Measurements from ENCODE around the gene POU6F2.
"Not testable (repeated sequence)": the region's sequence is repeated elsewhere in the genome, so short reads cannot be mapped to it uniquely, and the experiment has no call there.

The POU6F2 gene

GRCh38 chr7:39187130-39187529 is 209.4 kb downstream of the POU6F2 start:
- DNase-seq (ENCODE audit: low read depth), result no peak

DNA sequence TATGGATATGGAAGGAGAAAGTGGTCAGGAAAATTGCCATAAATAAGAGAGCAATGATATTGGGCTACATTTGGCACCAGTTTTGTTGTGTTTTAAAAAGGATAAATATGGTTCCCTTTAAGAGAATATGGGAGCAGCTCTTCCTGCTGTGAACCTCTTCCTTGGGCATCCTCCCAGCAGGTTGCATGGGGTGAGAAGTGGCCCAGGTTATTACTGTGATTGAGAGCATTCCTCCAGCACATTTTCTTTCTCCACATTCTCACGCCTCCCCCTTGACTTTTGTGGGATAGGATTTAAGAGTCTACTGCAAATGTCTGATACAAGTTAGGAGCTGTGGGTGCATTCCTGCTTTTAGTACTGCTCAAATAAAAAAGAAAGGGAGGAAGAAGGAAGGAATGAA is 214.8 kb downstream of the POU6F2 start:
- DNase-seq (ENCODE audit: low read depth), result no peak

DNA sequence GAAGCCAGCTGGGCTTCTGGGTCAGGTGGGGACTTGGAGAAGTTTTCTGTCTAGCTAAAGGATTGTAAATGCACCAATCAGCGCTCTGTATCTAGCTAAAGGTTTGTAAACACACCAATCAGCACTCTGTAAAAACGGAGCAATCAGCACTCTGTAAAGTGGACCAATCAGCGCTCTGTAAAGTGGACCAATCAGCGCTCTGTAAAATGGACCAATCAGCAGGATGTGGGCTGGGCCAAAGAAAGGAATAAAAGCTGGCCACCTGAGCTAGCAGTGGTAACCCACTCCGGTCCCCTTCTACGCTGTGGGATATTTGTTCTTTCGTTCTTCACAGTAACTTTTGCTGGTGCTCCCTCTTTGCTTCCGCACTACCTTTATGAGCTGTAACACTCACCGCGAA is 216.7 kb downstream of the POU6F2 start:
- not testable (repeated sequence) for DNase-seq (ENCODE audit: low read depth)

GRCh38 chr7:39195967-39196366 is 218.3 kb downstream of the POU6F2 start:
- no peak for DNase-seq (ENCODE audit: low read depth)

DNA sequence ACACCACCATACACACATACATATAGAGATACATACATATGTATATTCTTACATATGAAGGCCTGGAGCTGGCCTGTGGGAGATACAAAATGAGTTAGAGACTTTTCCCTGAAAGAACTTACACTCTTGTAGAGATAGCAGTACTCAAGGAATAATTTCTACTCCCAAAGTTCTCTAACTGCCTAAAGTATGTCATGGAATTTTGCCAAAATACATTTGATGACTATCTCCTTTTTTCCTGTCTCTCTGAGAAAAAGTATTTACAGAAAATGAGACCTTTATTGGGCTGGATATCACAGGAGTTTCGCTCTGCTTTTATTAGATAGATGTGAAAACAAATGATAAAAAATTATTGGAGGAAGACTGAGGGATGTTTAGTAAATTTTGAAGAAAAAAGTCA is 220.1 kb downstream of the POU6F2 start:
- no peak for DNase-seq (ENCODE audit: low read depth)

- no peak for DNase-seq (ENCODE audit: low read depth)
Observed at GRCh38 chr7:39198556-39198955, 220.8 kb downstream of the POU6F2 start.

DNA sequence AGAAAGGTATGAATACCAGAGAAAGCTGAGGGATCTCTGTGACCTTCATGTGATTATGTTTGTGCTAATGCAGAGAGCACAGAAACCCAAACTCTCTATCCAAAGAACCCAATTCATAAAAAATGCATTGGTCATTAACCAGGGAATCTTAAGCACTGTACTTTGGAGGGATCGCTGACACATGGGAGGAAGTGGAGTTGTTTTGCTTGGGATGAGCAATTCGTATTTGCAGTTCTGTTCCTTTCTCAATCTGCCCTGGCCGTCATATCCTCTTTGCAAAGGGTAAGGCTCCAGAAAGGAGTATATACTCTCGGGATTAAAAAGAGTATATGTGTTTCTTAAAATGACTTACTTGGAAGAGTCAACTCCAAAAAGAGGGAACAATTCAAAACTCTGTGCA is 221.3 kb downstream of the POU6F2 start:
- DNase-seq (ENCODE audit: low read depth), result no peak

- DNase-seq (ENCODE audit: low read depth), result no peak
Observed at GRCh38 chr7:39199951-39200350, 222.2 kb downstream of the POU6F2 start.

DNA sequence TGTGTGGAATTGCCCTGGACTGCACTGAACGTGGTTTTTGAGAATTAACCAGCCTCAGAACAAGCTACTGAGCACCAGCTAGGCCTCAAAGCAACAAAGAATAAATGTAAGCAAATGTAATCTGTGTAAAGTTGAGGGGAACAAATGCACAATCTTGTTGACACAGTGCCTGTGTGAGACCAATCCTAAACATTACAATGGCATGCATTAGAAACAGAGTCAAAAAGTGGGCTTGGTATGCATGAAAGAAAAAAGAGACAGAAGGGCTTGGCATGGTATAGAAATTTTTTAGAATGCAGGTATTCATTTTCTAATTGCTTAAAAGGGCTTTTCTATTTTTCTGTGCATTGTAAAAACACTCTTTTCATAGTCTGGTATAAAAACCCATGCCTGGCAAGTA is 224.3 kb downstream of the POU6F2 start:
- no peak for DNase-seq (ENCODE audit: low read depth)

- no peak for DNase-seq (ENCODE audit: low read depth)
Observed at GRCh38 chr7:39210362-39210761, 232.7 kb downstream of the POU6F2 start.

GRCh38 chr7:39211581-39211980 is 233.9 kb downstream of the POU6F2 start:
- DNase-seq (ENCODE audit: low read depth), result no peak

DNA sequence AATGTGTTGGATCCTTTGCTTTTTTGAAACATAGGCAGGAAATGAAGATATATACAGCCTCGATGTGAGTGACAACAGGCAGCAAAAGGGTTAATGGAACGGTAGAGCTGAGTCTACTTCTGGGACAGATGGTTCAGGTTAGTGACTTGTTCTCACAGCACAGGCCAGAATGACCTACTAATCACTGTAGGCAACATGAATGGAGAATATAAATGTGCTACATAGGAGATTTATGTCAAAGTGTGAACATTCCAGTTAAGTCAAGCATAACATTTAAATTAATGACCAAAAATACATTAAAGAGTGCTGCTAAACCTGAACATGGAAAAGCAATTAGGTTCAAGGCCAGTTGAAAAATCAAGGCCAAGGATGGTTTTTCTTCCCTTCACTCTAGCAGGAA is 235.2 kb downstream of the POU6F2 start:
- no peak for DNase-seq (ENCODE audit: low read depth)

DNA sequence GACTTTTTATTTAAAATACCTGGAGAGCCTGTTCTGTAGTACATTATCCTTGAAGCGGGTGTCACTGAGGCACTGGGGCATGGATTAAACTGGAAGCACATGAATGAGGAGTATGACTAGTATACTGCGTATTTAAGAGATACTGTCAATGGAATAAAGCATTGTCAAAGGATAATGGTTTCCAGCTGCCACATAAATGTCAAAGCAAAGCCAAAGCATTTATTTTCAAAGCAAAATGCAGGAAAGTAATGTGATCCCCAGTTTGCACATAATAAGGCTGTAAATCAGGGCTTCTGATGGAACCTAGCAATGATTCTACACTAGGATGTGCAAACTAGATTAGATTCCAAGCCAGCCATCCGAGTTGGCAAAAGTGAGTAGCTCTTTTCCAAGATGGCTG is 240.1 kb downstream of the POU6F2 start:
- no peak for DNase-seq (ENCODE audit: low read depth)

- DNase-seq (ENCODE audit: low read depth), result no peak
Observed at GRCh38 chr7:39219869-39220268, 242.2 kb downstream of the POU6F2 start.

- no peak for DNase-seq (ENCODE audit: low read depth)
Observed at GRCh38 chr7:39221901-39222300, 244.2 kb downstream of the POU6F2 start.

DNA sequence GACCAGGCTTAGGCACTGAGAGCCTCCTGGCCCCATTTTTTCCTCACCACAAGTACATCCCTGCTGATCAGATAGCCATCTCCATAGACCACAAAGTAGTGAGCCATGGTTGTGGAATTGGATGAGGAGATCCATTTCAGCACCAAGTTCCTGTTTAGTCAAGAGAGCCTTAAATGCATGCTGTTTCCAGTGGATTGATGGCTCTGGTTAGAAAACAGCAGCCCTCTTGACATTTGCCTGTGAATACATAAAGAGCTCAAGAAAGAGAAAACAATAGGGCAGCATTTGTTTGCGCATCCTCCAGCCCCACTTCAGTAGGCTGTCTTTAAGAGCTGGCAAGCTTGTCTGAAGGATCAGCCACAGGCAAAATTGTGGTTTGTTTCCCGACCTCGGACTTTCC is 251.2 kb downstream of the POU6F2 start:
- DNase-seq (ENCODE audit: low read depth), result peak; percentile 2

DNA sequence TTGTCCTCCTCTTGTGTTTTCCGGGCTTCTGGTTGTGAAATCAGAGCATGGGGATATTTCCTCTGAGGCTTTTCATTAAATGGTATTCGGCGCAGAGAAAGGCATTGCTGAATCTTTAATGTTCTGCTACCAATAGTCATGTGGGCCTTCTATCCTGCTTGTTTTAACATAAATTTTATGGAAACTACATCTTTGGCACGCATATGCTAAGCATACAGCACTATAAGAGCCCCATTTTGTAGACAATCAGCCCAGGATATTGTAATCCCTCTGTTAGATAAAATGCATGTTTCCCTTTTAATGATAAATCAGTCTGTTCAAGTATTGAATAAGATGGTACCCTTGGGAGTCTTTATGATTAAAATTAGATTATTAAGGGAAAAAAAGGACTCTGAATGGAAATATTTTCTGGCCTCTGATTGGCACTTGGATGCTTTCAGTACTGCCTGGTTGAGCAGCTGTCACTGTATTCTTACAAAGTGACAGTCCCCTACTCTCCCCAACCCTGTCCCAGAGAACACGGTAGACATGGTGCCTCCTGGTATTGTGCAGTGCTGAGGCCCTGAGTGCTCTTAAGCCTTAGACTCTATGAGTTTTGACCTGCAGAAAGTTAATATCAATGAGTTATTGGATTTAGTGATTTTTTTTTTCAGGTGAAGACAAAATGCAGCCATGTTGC is 256.3 kb downstream of the POU6F2 start:
- DNase-seq (ENCODE audit: low read depth), result no peak

DNA sequence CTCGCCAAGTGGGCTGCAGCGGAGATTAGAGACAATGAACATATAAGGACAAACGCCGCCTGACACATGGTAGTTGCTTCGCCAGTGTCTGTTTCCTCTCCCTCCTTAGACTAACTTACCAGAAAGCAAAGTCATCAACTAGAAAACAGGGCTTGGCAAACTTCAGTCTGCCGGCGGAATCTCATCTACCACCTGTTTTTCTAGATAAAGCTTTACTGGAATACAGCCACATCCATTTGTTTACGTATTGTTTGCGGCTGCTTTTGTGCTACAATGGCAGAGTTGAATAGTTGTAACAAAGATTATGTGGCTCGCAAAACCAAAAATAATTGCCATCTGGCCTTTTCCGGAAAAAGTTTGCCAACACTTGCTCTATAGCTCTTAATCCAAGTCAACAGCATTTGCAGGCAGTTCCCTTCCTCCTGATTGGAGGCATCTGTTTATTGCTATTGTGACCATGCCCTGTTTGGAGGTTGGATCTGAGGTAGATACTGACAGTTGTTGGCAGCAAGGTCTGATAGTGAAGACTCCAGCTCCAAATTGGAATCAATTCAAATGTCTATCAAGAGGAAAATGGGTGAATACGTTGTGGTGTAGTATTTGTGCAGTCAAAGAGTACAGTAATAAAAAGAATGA is 260.6 kb downstream of the POU6F2 start:
- DNase-seq (ENCODE audit: low read depth), result no peak

DNA sequence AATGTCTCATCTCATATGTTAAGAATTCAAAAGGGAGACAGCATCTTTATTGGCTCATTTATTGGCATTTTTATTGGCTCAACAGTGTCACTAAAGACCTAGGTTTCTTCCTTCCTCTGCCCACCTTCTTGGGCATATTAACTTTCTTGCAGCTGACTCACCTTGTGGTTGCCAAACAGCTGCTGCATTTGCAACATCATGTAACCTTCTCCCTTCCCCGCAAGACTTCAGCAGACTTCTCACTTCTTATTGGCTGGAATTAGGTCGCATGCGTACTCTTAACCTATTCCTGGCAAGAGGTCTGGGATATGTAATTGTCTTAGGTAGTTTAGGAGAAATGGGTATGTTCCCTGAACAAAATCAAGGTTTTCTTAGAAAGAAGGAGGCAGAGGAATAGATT is 263.2 kb downstream of the POU6F2 start:
- no peak for DNase-seq (ENCODE audit: low read depth)

DNA sequence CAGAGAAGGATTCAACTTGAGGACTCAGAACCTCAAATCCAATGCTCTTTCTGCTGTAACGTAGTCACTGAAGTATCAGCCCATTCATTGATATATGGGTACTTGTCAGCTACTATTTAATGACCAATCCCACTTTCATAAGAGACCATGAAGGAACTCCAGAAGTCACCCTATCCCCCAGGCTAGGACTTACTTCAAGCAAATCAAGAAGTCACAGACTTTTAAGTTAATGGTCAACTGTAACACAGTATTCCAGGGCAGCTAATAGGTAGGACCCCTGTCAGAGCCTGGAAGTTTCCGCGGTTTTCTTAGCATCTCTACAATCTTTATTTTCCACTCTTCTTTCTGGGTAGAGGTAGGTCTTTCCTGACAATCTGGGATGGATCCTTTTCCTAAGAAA is 269.9 kb downstream of the POU6F2 start:
- DNase-seq (ENCODE audit: low read depth), result no peak

GRCh38 chr7:39248041-39248691 is 270.5 kb downstream of the POU6F2 start:
- no peak for DNase-seq (ENCODE audit: low read depth)

- DNase-seq (ENCODE audit: low read depth), result no peak
Observed at GRCh38 chr7:39248692-39249090, 271.0 kb downstream of the POU6F2 start.

DNA sequence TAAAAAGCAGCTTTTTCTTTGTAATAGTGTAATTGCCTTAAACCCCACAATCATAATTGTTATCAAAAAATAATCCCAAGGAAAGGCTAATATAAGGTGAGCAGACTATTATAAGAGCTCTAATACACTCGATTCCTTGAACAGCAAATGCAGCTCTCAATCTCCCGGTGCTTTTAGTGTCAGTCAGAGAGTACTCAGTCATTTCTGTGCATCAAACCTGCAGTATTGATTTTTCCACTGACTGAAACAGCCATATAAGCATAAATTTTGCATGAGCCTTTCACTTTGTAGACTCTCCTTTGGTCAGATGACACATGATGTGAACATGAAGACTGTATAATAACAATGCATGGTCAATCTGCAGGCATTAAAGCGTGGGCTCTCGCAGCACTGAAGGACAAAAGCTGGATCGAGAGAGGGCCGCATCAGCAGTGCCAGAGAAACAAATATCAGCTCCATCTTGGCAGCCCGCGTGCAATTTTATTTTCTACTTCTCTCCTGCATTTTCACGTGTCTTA is 272.0 kb downstream of the POU6F2 start:
- no peak for DNase-seq (ENCODE audit: low read depth)

Data from HS-5 (cell line).